Fibroblast of peridontal ligament (primary cell): ENCODE measurements around the gene ZNF678.
"Not testable (repeated sequence)": the region's sequence is repeated elsewhere in the genome, so short reads cannot be mapped to it uniquely, and the experiment has no call there.

ENCODE experiments used
- DNase-seq: peaks from one replicate; pipeline ENCODE4 v3.0.0-alpha.2; 2010; ENCODE audit errors: extremely low read depth

ZNF678 gene

GRCh38 chr1:227551881-227552280 is 11.5 kb upstream of the ZNF678 start:
- DNase-seq: not testable (repeated sequence)

GRCh38 chr1:227556288-227556687 is 7.1 kb upstream of the ZNF678 start:
- no peak for DNase-seq

- no peak for DNase-seq
Measured at GRCh38 chr1:227557962-227558725, 5.2 kb upstream of the ZNF678 start.

GRCh38 chr1:227558732-227559262 is 4.6 kb upstream of the ZNF678 start:
- no peak for DNase-seq

- DNase-seq: no peak
Measured at GRCh38 chr1:227559499-227559898, 3.9 kb upstream of the ZNF678 start.

GRCh38 chr1:227559926-227560325 is 3.4 kb upstream of the ZNF678 start:
- no peak for DNase-seq

GRCh38 chr1:227560393-227561173 is 2.8 kb upstream of the ZNF678 start:
- DNase-seq: no peak

- no peak for DNase-seq
Measured at GRCh38 chr1:227561241-227561907, 2.0 kb upstream of the ZNF678 start.

GRCh38 chr1:227562037-227562436 is 1.3 kb upstream of the ZNF678 start:
- DNase-seq: no peak

- DNase-seq: no peak
Measured at GRCh38 chr1:227562933-227563323, 428 bp upstream of the ZNF678 start.

GRCh38 chr1:227567256-227567655 is 3.9 kb downstream of the ZNF678 start:
- DNase-seq: no peak

- DNase-seq: no peak
Measured at GRCh38 chr1:227568593-227568992, 5.2 kb downstream of the ZNF678 start.

- no peak for DNase-seq
Measured at GRCh38 chr1:227572752-227573151, 9.4 kb downstream of the ZNF678 start.

- no peak for DNase-seq
Measured at GRCh38 chr1:227574926-227575325, 11.6 kb downstream of the ZNF678 start.

- no peak for DNase-seq
Measured at GRCh38 chr1:227576189-227576588, 12.8 kb downstream of the ZNF678 start.

GRCh38 chr1:227577500-227577899 is 14.1 kb downstream of the ZNF678 start:
- DNase-seq: no peak

GRCh38 chr1:227583354-227583753 is 20.0 kb downstream of the ZNF678 start:
- no peak for DNase-seq

GRCh38 chr1:227586733-227587132 is 23.4 kb downstream of the ZNF678 start:
- DNase-seq: no peak

GRCh38 chr1:227587968-227588367 is 24.6 kb downstream of the ZNF678 start:
- no peak for DNase-seq

- DNase-seq: not testable (repeated sequence)
Measured at GRCh38 chr1:227588769-227589168, 25.4 kb downstream of the ZNF678 start.

GRCh38 chr1:227589777-227590176 is 26.4 kb downstream of the ZNF678 start:
- not testable (repeated sequence) for DNase-seq

- not testable (repeated sequence) for DNase-seq
Measured at GRCh38 chr1:227596222-227596621, 32.9 kb downstream of the ZNF678 start.
